SJCRH30 (cell line): ENCODE measurements around the gene CCNT2. TPM values are rescaled to one million over a fixed set of nuclear protein-coding genes. Genes with fewer than 3 reads are reported as not detected.
"Not testable (repeated sequence)": the region's sequence is repeated elsewhere in the genome, so short reads cannot be mapped to it uniquely, and the experiment has no call there.

Experiments
- DNase-seq, 2 experiments: peaks; one replicate each; pipeline ENCODE4 v3.0.0-alpha.2; 2015 to 2020
- H3K27ac ChIP-seq: fragments of 250-450 bp; sonication (Bioruptor Pico); 2 replicates; pipeline ENCODE4 v1.5.1; 2020; ENCODE audit warnings: mild to moderate bottlenecking, moderate library complexity
- H3K27me3 ChIP-seq: fragments of 250-450 bp; sonication (Bioruptor Pico); 2 replicates; pipeline ENCODE4 v1.5.1; 2020; ENCODE audit warnings: mild to moderate bottlenecking, moderate library complexity
- H3K36me3 ChIP-seq: fragments of 250-450 bp; sonication (Bioruptor Pico); 2 replicates; pipeline ENCODE4 v1.5.1; 2020; ENCODE audit warnings: mild to moderate bottlenecking, moderate library complexity
- H3K4me1 ChIP-seq: fragments of 250-450 bp; sonication (Bioruptor Pico); 2 replicates; pipeline ENCODE4 v1.5.1; 2020; ENCODE audit warnings: mild to moderate bottlenecking, moderate library complexity
- H3K4me3 ChIP-seq: fragments of 250-450 bp; sonication (Bioruptor Pico); 2 replicates; pipeline ENCODE4 v1.5.1; 2020; ENCODE audit warnings: mild to moderate bottlenecking, moderate library complexity
- H3K9me3 ChIP-seq: fragments of 250-450 bp; sonication (Bioruptor Pico); replicated peaks from 2 replicates; pipeline ENCODE4 v1.5.1; 2020; ENCODE audit warnings: mild to moderate bottlenecking, moderate library complexity
- total RNA-seq: library from RNA; depleted of rRNA; stranded (reverse); fragments of >200 nt; shearing (Covaris generic); gene quantifications from 2 replicates; pipeline ENCODE4 v1.2.3, GENCODE V29; 2014

Gene CCNT2
- total RNA-seq, 1 experiment from 2014 or later: 39.8 TPM

DNA sequence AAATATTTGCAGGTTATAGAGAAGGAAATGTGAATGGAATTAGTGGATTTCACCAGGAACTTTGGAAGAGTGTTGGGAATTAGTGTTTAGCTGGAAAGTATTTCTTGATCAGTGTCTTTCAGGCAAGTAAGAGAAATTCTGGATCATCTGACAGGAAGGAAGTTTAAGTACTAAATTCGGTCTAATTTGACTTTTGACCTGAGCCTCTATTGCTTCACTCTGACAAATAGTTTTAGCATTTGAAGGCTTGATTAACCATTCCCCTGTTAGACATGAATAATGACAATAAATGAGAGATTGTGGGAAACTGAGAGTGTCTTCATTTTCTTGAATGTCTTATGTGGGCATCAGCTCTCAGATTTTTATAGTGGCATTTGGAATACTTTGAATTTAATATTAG lies 16.0 kb downstream of the CCNT2 start:
- no peaks in the 10 kb centered on the region for H3K27me3 ChIP-seq
- no peaks in the 10 kb centered on the region for H3K9me3 ChIP-seq
- H3K4me1 ChIP-seq: no peaks in the 10 kb centered on the region
- DNase-seq: no peak
- no peak overlapping the region for H3K27ac ChIP-seq
- H3K4me3 ChIP-seq: no peak overlapping the region
- H3K36me3 ChIP-seq: peaks cover 63% of the 10 kb centered on the region

DNA sequence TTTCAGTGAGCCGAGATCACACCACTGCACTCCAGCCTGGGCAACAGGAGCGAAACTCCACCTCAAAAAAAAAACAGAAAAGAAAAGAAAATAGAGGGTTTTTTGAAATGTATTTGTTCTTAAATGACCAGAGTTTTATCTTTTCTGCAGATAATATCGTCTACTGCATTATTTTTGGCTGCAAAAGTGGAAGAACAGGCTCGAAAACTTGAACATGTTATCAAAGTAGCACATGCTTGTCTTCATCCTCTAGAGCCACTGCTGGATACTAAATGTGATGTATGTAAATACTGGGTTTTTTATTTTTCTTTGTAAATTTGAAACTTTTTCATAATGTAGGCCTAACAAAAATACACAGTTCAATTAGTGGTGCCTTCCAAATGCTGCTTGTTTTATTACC lies 18.1 kb downstream of the CCNT2 start:
- H3K4me3 ChIP-seq: no peak overlapping the region
- H3K9me3 ChIP-seq: no peaks in the 10 kb centered on the region
- peaks cover 72% of the 10 kb centered on the region for H3K36me3 ChIP-seq
- no peak overlapping the region for H3K27ac ChIP-seq
- no peak for DNase-seq
- H3K27me3 ChIP-seq: no peaks in the 10 kb centered on the region
- no peaks in the 10 kb centered on the region for H3K4me1 ChIP-seq

DNA sequence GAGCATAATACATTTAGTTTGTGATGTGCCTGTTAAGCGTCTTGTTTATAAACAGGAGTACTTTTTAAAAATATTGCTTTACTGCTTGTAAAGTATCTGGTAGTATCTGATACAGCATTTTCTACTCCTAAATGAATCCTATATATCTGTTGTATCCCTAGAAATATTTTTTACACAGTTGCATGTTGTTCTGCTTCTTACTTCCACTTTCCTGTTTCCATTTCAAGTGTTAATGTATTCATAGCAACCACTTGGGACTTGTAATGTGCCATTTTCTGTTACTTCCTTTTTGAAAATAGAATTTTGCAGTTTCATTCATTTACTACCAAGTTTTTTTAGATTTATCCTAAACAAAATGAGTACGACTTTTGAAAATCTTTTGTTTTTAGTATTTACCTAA lies 24.9 kb downstream of the CCNT2 start:
- H3K27ac ChIP-seq: no peak overlapping the region
- no peaks in the 10 kb centered on the region for H3K9me3 ChIP-seq
- H3K36me3 ChIP-seq: peaks cover 71% of the 10 kb centered on the region
- H3K27me3 ChIP-seq: no peaks in the 10 kb centered on the region
- no peak for DNase-seq
- H3K4me1 ChIP-seq: no peaks in the 10 kb centered on the region
- no peak overlapping the region for H3K4me3 ChIP-seq

DNA sequence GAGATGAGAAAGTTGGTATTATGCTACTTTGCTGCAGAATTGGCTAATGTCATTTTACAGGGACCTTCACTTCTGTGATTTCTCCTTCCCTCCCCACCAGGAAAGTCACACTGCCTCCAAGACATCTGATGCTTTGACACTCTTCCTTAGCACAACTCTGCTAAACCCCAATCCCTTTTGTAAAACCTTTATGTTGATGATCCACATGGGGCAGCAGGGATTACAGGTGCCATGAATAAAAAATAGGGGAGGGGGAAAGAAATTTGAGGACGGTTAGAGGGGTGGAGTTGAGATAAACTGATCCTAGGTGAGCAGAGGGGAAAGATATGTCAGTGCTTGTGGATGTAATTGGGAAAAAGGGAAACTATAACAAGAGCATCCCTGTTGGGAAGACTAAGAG lies 26.4 kb downstream of the CCNT2 start:
- H3K36me3 ChIP-seq: peaks cover 69% of the 10 kb centered on the region
- H3K4me3 ChIP-seq: no peak overlapping the region

DNA sequence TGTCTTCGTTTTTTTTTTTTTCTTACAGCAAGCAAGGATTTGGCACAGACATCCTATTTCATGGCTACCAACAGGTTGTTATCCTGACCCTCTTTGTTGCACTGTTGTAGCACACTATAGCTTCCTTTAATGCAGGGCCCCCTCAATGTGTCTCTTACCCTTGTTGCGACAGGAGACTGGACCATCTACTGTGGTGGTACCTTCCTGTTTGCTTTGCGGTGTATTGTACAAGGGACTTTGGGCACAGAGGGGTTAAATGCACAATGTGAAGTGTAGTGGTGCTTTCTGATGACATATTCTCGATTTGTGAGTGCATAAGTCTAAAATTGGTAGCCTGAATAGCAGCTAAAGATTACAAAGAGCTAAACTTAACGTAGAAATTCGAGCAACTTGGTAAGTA lies 27.5 kb downstream of the CCNT2 start:
- Histone ChIP-seq H3K9me3 (no peaks in the 10 kb centered on the region), H3K4me1 (no peaks in the 10 kb centered on the region), H3K27me3 (no peaks in the 10 kb centered on the region), H3K4me3 (no peak overlapping the region), H3K27ac (no peak overlapping the region), H3K36me3 (peaks cover 71% of the 10 kb centered on the region)
- DNase-seq: no peak

More for the DNA sequence above, 26.4 kb downstream of the CCNT2 start:
- DNase-seq: no peak
- H3K27me3 ChIP-seq: no peaks in the 10 kb centered on the region
- H3K27ac ChIP-seq: no peak overlapping the region
- H3K4me1 ChIP-seq: no peaks in the 10 kb centered on the region
- no peaks in the 10 kb centered on the region for H3K9me3 ChIP-seq

DNA sequence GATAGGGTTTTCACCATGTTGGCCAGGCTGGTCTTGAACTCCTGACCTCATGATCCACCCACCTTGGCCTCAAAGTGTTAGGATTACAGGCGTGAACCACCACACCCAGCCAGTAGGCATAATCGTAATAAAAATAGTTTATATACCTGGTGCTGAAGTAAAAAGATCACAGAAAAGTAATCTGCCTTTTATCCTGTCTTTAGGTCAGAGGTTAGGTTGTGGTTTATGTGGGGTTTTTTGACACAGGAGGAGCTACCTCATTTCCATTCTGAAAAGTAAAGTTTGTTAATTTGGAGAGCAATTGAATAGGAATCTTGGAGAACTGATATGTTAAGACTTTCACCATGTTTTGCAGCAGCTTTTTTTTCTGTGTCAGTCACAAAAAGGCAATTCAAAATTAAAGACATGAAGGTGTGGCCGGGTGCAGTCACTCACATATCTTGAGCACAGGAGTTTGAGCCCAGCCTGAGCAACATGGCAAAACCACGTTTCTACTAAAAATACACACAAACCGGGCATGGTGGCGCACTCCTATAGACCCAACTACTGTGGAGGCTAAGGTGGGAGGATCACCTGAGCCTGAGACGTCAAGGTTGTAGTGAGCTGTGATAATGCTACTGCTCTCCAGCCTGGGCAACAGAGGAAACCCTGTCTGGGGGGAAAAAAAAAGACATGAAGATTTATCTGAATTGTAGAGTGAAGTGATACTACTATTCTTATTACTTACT lies 31.5 kb downstream of the CCNT2 start:
- Histone ChIP-seq H3K9me3 (no peaks in the 10 kb centered on the region), H3K27me3 (no peaks in the 10 kb centered on the region), H3K4me3 (no peak overlapping the region), H3K4me1 (no peaks in the 10 kb centered on the region), H3K27ac (no peak overlapping the region), H3K36me3 (peaks cover 81% of the 10 kb centered on the region)
- no peak for DNase-seq

DNA sequence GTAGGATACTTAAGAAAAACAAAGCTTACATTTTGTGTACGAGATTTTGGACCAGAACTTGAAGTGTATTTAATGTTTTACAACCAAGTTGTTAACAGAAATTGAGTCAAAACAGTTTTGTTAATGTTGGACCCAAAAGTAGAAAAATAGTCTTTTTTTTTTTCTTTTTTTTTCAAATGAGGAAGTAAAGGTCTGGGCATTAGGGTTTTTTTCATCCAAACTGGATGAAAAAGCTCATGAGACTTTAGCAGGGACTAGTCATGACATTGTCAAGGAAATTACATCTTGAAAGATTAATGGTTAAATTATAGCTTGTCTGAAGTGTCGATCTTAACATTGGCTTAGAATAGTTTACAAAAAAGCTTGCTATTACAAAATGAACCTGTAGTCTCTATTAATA lies 32.3 kb downstream of the CCNT2 start:
- Histone ChIP-seq H3K36me3 (peaks cover 89% of the 10 kb centered on the region), H3K4me3 (no peak overlapping the region), H3K4me1 (no peaks in the 10 kb centered on the region), H3K9me3 (no peaks in the 10 kb centered on the region), H3K27me3 (no peaks in the 10 kb centered on the region), H3K27ac (no peak overlapping the region)
- no peak for DNase-seq

DNA sequence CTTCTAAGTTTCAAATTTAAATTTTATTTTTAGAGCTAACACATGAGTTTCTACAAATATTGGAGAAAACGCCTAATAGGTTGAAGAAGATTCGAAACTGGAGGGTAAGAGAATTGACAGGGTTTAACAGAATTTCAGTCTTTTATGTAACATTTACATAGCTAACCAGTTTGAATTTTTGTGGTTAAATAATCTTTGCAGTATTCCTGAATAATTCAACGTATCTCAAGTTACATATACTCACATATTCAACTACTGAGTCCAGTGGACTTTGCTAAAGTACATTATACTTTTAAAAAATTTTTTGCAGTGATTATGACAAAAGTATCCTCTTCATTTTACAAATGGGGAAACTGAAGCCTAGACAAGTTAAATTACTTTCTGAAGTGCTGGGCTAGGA lies 34.0 kb downstream of the CCNT2 start:
- H3K4me3 ChIP-seq: no peak overlapping the region
- H3K27me3 ChIP-seq: no peaks in the 10 kb centered on the region
- H3K4me1 ChIP-seq: no peaks in the 10 kb centered on the region
- H3K9me3 ChIP-seq: no peaks in the 10 kb centered on the region
- H3K36me3 ChIP-seq: peaks cover 89% of the 10 kb centered on the region
- no peak overlapping the region for H3K27ac ChIP-seq
- DNase-seq: no peak

DNA sequence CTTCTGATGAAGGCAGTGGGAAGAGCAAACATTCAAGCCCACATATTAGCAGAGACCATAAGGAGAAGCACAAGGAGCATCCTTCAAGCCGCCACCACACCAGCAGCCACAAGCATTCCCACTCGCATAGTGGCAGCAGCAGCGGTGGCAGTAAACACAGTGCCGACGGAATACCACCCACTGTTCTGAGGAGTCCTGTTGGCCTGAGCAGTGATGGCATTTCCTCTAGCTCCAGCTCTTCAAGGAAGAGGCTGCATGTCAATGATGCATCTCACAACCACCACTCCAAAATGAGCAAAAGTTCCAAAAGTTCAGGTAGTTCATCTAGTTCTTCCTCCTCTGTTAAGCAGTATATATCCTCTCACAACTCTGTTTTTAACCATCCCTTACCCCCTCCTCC lies 35.4 kb downstream of the CCNT2 start:
- peaks cover 82% of the 10 kb centered on the region for H3K36me3 ChIP-seq

DNA sequence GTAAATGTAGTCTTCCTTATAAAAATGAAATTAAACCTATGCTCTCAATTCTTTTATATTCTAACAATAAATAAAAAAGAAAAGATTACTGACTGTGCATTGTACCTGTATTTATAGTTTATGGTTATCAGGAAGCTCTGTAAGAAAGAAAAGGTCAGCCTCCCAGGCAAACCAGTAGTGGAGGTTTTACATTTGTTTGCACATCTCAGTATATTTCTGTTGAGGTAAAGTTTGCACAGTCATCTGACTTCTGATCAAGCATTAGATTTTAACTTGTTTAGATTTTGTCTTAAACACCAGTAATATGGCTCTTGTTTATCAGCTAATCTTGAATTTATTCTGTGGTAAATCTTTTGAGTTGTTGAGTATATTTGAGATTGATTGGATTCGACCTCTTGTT lies 37.1 kb downstream of the CCNT2 start:
- Histone ChIP-seq H3K9me3 (no peaks in the 10 kb centered on the region), H3K4me3 (no peak overlapping the region), H3K27me3 (no peaks in the 10 kb centered on the region), H3K27ac (no peak overlapping the region), H3K4me1 (no peaks in the 10 kb centered on the region), H3K36me3 (peaks cover 66% of the 10 kb centered on the region)
- DNase-seq: no peak

More for the DNA sequence above, 35.4 kb downstream of the CCNT2 start:
- Histone ChIP-seq H3K4me3 (no peak overlapping the region), H3K9me3 (no peaks in the 10 kb centered on the region), H3K27ac (no peak overlapping the region), H3K4me1 (no peaks in the 10 kb centered on the region), H3K27me3 (no peaks in the 10 kb centered on the region)
- DNase-seq: no peak

DNA sequence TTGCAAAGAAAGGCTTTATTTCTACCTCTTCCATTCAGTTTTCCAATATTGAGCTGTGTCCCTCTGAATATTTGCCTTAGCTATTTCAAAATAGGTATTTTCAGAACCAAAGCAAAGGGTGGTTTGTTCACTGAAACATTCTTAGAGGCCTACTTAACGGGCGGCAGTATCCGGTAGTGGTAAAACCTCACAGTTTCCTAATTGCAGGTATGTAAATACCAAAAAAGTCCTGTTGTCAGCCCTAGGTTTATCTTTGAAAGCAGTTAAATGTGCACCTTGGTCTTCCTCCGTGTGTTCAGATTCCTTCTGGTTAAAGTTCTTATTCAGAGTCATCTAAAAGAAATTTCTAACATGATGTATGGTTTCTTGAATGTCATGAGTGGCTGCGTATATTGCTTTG lies 38.9 kb downstream of the CCNT2 start:
- no peaks in the 10 kb centered on the region for H3K27me3 ChIP-seq
- H3K4me1 ChIP-seq: no peaks in the 10 kb centered on the region
- no peaks in the 10 kb centered on the region for H3K9me3 ChIP-seq
- H3K27ac ChIP-seq: no peak overlapping the region
- peaks cover 56% of the 10 kb centered on the region for H3K36me3 ChIP-seq
- no peak for DNase-seq
- H3K4me3 ChIP-seq: no peak overlapping the region

DNA sequence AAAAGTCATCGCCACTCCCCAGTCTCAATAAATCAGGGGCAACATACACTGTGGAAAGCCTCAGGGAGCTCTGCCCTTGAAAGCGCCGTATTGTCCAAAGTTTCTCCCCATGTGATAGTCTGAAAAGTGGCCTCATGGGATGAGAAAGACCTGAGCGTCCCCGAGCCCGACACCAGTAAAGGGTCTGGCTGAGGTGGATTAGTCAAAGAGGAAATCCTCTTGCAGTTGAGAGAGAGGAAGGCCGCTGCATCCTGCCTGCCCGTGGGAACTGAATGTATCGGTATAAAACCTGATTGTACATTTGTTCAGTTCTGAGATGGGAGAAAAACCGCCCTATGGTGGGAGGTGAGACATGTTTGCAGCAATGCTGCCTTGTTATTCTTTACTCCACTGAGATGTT lies 48.5 kb downstream of the CCNT2 start:
- H3K27ac ChIP-seq, H3K27me3 ChIP-seq, H3K4me1 ChIP-seq, DNase-seq, H3K9me3 ChIP-seq, H3K36me3 ChIP-seq, H3K4me3 ChIP-seq: not testable (repeated sequence)

DNA sequence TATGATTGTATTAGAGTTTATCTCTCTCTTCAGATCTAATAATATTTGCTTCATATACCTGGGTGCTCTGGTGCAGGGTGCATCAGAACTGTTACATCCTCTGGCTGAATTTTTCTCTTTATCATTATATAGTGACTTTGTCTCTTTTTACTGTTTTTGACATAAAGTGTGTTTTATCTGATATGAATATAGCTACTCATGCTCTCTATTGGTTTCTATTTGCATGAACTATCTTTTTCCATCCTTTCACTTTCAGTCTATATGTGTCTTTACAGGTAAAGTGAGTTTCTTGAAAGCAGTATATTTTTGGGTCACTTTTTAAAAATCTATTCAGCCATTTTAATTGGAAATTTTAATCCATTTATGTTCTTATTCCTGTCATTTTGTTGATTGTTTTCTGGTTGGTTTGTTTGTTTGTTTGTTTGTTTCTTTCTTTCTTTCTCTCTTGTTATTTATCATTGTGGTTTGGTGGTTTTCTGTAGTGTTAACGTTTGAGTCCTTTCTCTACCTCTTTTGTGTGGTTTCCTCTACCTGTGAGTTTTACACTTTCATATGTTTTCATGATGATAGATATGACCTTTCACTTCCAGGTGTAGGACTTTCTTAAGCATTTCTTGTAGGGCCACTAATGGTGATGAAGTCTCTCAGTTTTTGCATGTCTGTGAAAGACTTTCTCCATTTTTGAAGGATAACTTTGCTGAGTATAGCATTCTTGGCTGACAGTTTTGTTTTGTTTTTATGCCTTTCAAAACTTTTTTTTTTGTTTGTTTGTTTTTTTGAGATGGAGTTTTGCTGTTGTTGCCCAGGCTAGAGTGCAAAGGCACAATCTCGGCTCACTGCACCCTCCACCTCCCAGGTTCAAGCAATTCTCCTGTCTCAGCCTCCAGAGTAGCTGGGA lies 54.9 kb downstream of the CCNT2 start:
- Histone ChIP-seq H3K9me3 (0 out of 2 replicates have a peak, but pooled peaks cover 7% of the 10 kb centered on the region), H3K27ac (no peak overlapping the region), H3K36me3 (no peaks in the 10 kb centered on the region), H3K27me3 (no peaks in the 10 kb centered on the region), H3K4me3 (no peak overlapping the region), H3K4me1 (no peaks in the 10 kb centered on the region)
- no peak for DNase-seq

DNA sequence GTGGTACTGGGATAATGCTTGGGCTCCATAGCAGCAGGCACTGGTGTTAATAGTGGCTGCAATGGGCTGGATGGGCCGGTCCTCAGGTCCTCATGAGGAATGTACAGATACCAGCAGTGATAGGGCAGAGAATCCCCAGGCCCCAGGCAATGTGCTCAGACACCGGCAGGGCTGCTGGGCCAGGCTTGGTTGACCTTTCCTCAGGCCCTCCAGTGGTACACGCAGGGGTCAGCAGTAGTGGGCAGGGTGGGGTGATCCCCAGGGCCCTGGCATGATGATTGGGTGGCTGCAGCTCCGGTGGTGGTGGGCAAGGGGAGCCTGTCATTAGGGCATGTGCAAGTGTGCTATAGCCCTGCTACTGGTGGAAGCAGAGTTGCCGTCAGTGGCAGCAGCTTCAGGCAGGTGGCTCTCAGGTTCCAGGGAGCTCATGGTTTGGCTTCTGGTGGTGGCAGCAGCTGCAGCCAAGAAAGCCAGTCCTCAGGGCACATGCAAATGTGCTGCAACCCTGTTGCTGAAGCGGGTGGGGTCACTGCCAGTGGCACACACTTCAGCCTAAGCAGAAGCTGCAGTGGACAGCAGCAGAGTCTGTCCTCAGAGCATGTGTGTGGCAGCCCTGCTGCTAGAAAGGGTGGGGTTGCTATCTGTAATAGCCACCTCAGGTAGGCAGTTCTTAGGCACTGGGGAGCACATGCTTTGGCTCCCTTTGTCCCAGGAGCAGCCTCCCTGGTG lies 56.8 kb downstream of the CCNT2 start:
- Histone ChIP-seq H3K4me3 (no peak overlapping the region), H3K36me3 (no peaks in the 10 kb centered on the region), H3K4me1 (no peaks in the 10 kb centered on the region), H3K27me3 (no peaks in the 10 kb centered on the region), H3K27ac (no peak overlapping the region), H3K9me3 (0 out of 2 replicates have a peak, but pooled peaks cover 7% of the 10 kb centered on the region)
- no peak for DNase-seq
